SK-N-SH (cell line): Measurements from ENCODE around the gene DPPA2. TPM values are rescaled to one million over a fixed set of nuclear protein-coding genes. Genes with fewer than 3 reads are reported as not detected.

Experiments
- CTCF ChIA-PET: fragments of 300-600, 350-600 bp; formaldehyde crosslinking; extraction: SDS; loops from one replicate; lab custom pipeline; 2021; lab: Yijun Ruan, JAX
- POLR2A ChIA-PET: fragments of 350-600 bp; sonication (Branson Sonifier 250); formaldehyde crosslinking; extraction: SDS; loops from one replicate; lab custom pipeline; 2020; ENCODE audit warnings: antibody characterized with exemption, inconsistent platforms; lab: Yijun Ruan, JAX
- DNase-seq: peaks from one replicate; pipeline ENCODE4 v3.0.0; 2012
- H2AFZ ChIP-seq: fragments of 200-600 bp; sonication (generic); 2 replicates; pipeline ENCODE4 v1.8.1; 2016; ENCODE audit warnings: antibody characterized with exemption, mild to moderate bottlenecking, low read depth
- H3F3A ChIP-seq: fragments of 200-600 bp; sonication (generic); replicated peaks from 2 replicates; pipeline ENCODE3; 2016; ENCODE audit warnings: antibody characterized with exemption, mild to moderate bottlenecking; ENCODE audit not compliant: insufficient read depth
- H3K27ac ChIP-seq, 2 experiments: fragments of 200-500 bp in 1 of 2; fragments of 200-600 bp in 1 of 2; sonication (Bioruptor generic) in 1 of 2; sonication (generic), shearing (Covaris generic) in 1 of 2; 2 replicates each; pipeline versions ENCODE4 v1.5.1 to v1.6.1; 2014 to 2016; ENCODE audit warnings: low read depth in 2 of 2, inconsistent platforms in 1 of 2, low read length in 1 of 2, mild to moderate bottlenecking in 1 of 2, mixed read lengths in 1 of 2
- H3K27me3 ChIP-seq: fragments of 200-600 bp; sonication (generic), shearing (Covaris generic); 2 replicates; pipeline ENCODE4 v1.6.1; 2016; ENCODE audit warnings: mixed run types; ENCODE audit not compliant: insufficient read depth
- H3K36me3 ChIP-seq, 2 experiments: fragments of 200-500 bp in 1 of 2; fragments of 200-600 bp in 1 of 2; sonication (Bioruptor generic) in 1 of 2; sonication (generic) in 1 of 2; replicated peaks in 1 of 2; 2 replicates each; pipeline versions ENCODE3 to v1.5.1; 2014 to 2016; ENCODE audit warnings: low read length in 1 of 2, mild to moderate bottlenecking in 1 of 2; ENCODE audit not compliant: insufficient read depth in 2 of 2, control insufficient read depth in 1 of 2
- H3K4me1 ChIP-seq, 2 experiments: fragments of 200-500 bp in 1 of 2; fragments of 200-600 bp in 1 of 2; sonication (Bioruptor generic) in 1 of 2; sonication (generic), shearing (Covaris generic) in 1 of 2; 2 replicates each; pipeline versions ENCODE4 v1.5.1 to v1.6.1; 2014 to 2016; ENCODE audit warnings: low read depth in 1 of 2, low read length in 1 of 2, mixed run types in 1 of 2; ENCODE audit not compliant: insufficient read depth in 2 of 2, control insufficient read depth in 1 of 2
- H3K4me2 ChIP-seq: fragments of 200-600 bp; sonication (generic), shearing (Covaris generic); 2 replicates; pipeline ENCODE4 v1.6.1; 2017; ENCODE audit warnings: mixed run types
- H3K4me3 ChIP-seq, 2 experiments: fragments of 200-500 bp in 1 of 2; fragments of 200-600 bp in 1 of 2; sonication (Bioruptor generic) in 1 of 2; sonication (generic), shearing (Covaris generic) in 1 of 2; 2 replicates each; pipeline versions ENCODE4 v1.5.1 to v1.8.1; 2014 to 2016; ENCODE audit warnings: low read depth in 2 of 2, inconsistent platforms in 1 of 2, low read length in 1 of 2, mild to moderate bottlenecking in 1 of 2, mixed read lengths in 1 of 2, moderate library complexity in 1 of 2
- H3K79me2 ChIP-seq: fragments of 200-600 bp; sonication (generic); 2 replicates; pipeline ENCODE4 v1.8.1; 2017; ENCODE audit warnings: mild to moderate bottlenecking; ENCODE audit not compliant: insufficient read depth
- H3K9ac ChIP-seq: fragments of 200-600 bp; sonication (generic); 2 replicates; pipeline ENCODE4 v1.6.1; 2017; ENCODE audit warnings: mixed run types
- H3K9me2 ChIP-seq: fragments of 200-600 bp; sonication (generic); 2 replicates; pipeline ENCODE4 v1.6.1; 2017; ENCODE audit warnings: mixed run types
- H3K9me3 ChIP-seq: fragments of 200-600 bp; sonication (generic); 2 replicates; pipeline ENCODE4 v1.6.1; 2017; ENCODE audit warnings: mixed run types, mild to moderate bottlenecking, moderate library complexity
- H4K20me1 ChIP-seq: fragments of 200-600 bp; sonication (generic); 2 replicates; pipeline ENCODE4 v1.6.1; 2017; ENCODE audit warnings: mild to moderate bottlenecking, mixed run types; ENCODE audit not compliant: insufficient read depth
- CTCF ChIP-seq: fragments of 200-600 bp; sonication (generic); IDR thresholded peaks from 2 replicates; pipeline ENCODE4 v1.6.1; 2017; ENCODE audit warnings: antibody characterized with exemption, mild to moderate bottlenecking, moderate library complexity
- EP300 ChIP-seq, 2 experiments: IDR thresholded peaks; 2 replicates each; pipeline versions ENCODE4 v1.4.0 to v1.6.1; 2012; ENCODE audit warnings: borderline replicate concordance in 1 of 2, low read depth in 1 of 2, low read length in 1 of 2
- FOSL2 ChIP-seq: IDR thresholded peaks from 2 replicates; pipeline ENCODE4 v1.4.0; 2012; ENCODE audit warnings: low read depth, mild to moderate bottlenecking, moderate library complexity, borderline replicate concordance
- IRF3 ChIP-seq: fragments of 150-350 bp; IDR thresholded peaks from 2 replicates; pipeline ENCODE4 v1.6.1; 2016; ENCODE audit warnings: mild to moderate bottlenecking, low read depth, low read length
- MAX ChIP-seq: IDR thresholded peaks from 2 replicates; pipeline ENCODE4 v1.4.0; 2012; ENCODE audit warnings: low read depth
- REST ChIP-seq: IDR thresholded peaks from 2 replicates; pipeline ENCODE4 v1.6.1; 2012; ENCODE audit warnings: mild to moderate bottlenecking, low read depth, low read length, moderate library complexity
- USF1 ChIP-seq: IDR thresholded peaks from 2 replicates; pipeline ENCODE4 v1.4.0; 2012; ENCODE audit warnings: low read depth, borderline replicate concordance
- WGBS: methylation state at CpG from one replicate; pipeline ENCODE4 v1.1.6; 2017; ENCODE audit warnings: low lambda C conversion rate; 5-methylcytosine and 5-hydroxymethylcytosine counted together
- polyA plus RNA-seq, 3 experiments: library from polyadenylated mRNA; depleted of rRNA; stranded (reverse); fragments of >200 nt; gene quantifications; 2 replicates each; pipeline ENCODE4 v1.2.3, GENCODE V29; 2012

DPPA2 gene
- polyA plus RNA-seq, 1 of the 3 experiments (the other 2 are of a cell fraction): not detected

GRCh38 chr3:109297496-109297895 lies 18.8 kb downstream of the DPPA2 start:
- no peaks in the 10 kb centered on the region for H3K27me3 ChIP-seq
- ChIA-PET CTCF (no interaction called here), POLR2A (no interaction called here)

More at GRCh38 chr3:109297496-109297895, 18.8 kb downstream of the DPPA2 start:
- no peak for DNase-seq
- Histone ChIP-seq H2AFZ (no peak overlapping the region), H3K9me2 (no peaks in the 10 kb centered on the region), H3K4me3 (no peak overlapping the region), H3K9me3 (no peaks in the 10 kb centered on the region), H3K9ac (no peak overlapping the region), H4K20me1 (no peaks in the 10 kb centered on the region), H3F3A (no peaks in the 10 kb centered on the region), H3K79me2 (no peaks in the 10 kb centered on the region), H3K4me2 (no peak overlapping the region), H3K36me3 (no peaks in the 10 kb centered on the region), H3K4me1 (no peaks in the 10 kb centered on the region), H3K27ac (no peak overlapping the region)
- 60% methylated on average over 2 of the region's 2 CpGs for WGBS
- TF ChIP-seq REST (no peak), CTCF (no peak), MAX (no peak), IRF3 (no peak), USF1 (no peak), EP300 (IDR thresholded peaks at IDR 0.05; ENCODE audit: borderline replicate concordance in 1 of 2, low read depth in 1 of 2, low read length in 1 of 2) (no peak), FOSL2 (no peak)
